HepG2 (cell line): ENCODE results near the gene SKIC2. TPM values are rescaled to one million over a fixed set of nuclear protein-coding genes. Genes with fewer than 3 reads are reported as not detected.

ENCODE experiments used
- ATM ChIP-seq: fragments of 450-650 bp; IDR thresholded peaks from 2 replicates; pipeline ENCODE4 v1.7.1; 2017; ENCODE audit warnings: mild to moderate bottlenecking, borderline replicate concordance
- BORCS8-MEF2B ChIP-seq: sonication (generic); formaldehyde crosslinking; IDR thresholded peaks from 2 replicates; pipeline ENCODE4 v1.8.0; 2022; ENCODE audit warnings: mild to moderate bottlenecking, missing genetic modification reagents
- CC2D1A ChIP-seq: sonication (generic); formaldehyde crosslinking; IDR thresholded peaks from 2 replicates; pipeline ENCODE4 v1.8.1; 2023; ENCODE audit warnings: mild to moderate bottlenecking, missing genetic modification reagents
- HNF1A ChIP-seq, 2 experiments: sonication (generic) in 1 of 2; formaldehyde crosslinking in 1 of 2; IDR thresholded peaks; 2 replicates each; pipeline versions ENCODE4 v1.4.0 to v1.6.1; 2016 to 2020; ENCODE audit warnings: borderline replicate concordance in 1 of 2, low read depth in 1 of 2, mild to moderate bottlenecking in 1 of 2, missing genetic modification reagents in 1 of 2
- HNRNPH1 ChIP-seq: fragments of 200-400 bp; formaldehyde crosslinking; optimal IDR thresholded peaks from 2 replicates; pipeline ENCODE3; 2017; ENCODE audit warnings: mild to moderate bottlenecking, low read depth, low read length
- IRF1 ChIP-seq: sonication (generic); formaldehyde crosslinking; IDR thresholded peaks from 2 replicates; pipeline ENCODE4 v1.4.0; 2020; ENCODE audit warnings: low read depth, mild to moderate bottlenecking, missing genetic modification reagents
- MAZ ChIP-seq, 2 experiments: sonication (generic) in 1 of 2; formaldehyde crosslinking in 1 of 2; IDR thresholded peaks; 2 replicates each; pipeline versions ENCODE4 v1.5.0 to v1.6.1; 2012 to 2020; ENCODE audit warnings: low read depth in 2 of 2, mild to moderate bottlenecking in 2 of 2, borderline replicate concordance in 1 of 2, improper control_type of control experiment in 1 of 2, low read length in 1 of 2, missing genetic modification reagents in 1 of 2, moderate library complexity in 1 of 2
- MTF1 ChIP-seq: sonication (generic); formaldehyde crosslinking; IDR thresholded peaks from 2 replicates; pipeline ENCODE4 v1.5.0; 2020; ENCODE audit warnings: missing genetic modification reagents
- NKX3-1 ChIP-seq: sonication (generic); formaldehyde crosslinking; IDR thresholded peaks from 2 replicates; pipeline ENCODE4 v1.5.0; 2020; ENCODE audit warnings: missing genetic modification reagents
- POGZ ChIP-seq: sonication (generic); formaldehyde crosslinking; IDR thresholded peaks from 2 replicates; pipeline ENCODE4 v1.4.0; 2020; ENCODE audit warnings: mild to moderate bottlenecking, missing genetic modification reagents
- PRPF4 ChIP-seq: fragments of 200-400 bp; formaldehyde crosslinking; IDR thresholded peaks from 2 replicates; pipeline ENCODE4 v1.6.1; 2016; ENCODE audit warnings: low read length, low read depth; ENCODE audit not compliant: poor library complexity, severe bottlenecking
- REPIN1 ChIP-seq: sonication (generic); formaldehyde crosslinking; IDR thresholded peaks from 2 replicates; pipeline ENCODE4 v1.8.0; 2022; ENCODE audit warnings: missing genetic modification reagents, low read depth, mild to moderate bottlenecking, borderline replicate concordance
- SMYD3 ChIP-seq: sonication (generic); formaldehyde crosslinking; IDR thresholded peaks from 2 replicates; pipeline ENCODE4 v1.8.1; 2023; ENCODE audit warnings: mild to moderate bottlenecking, missing genetic modification reagents
- SSRP1 ChIP-seq: IDR thresholded peaks from 2 replicates; pipeline ENCODE4 v1.6.1; 2016; ENCODE audit warnings: control low read depth
- TOE1 ChIP-seq: sonication (generic); formaldehyde crosslinking; IDR thresholded peaks from 2 replicates; pipeline ENCODE4 v1.4.0; 2020; ENCODE audit warnings: mild to moderate bottlenecking, missing genetic modification reagents
- ZFP91 ChIP-seq: sonication (generic); formaldehyde crosslinking; IDR thresholded peaks from 2 replicates; pipeline ENCODE4 v1.9.0; 2022; ENCODE audit warnings: missing genetic modification reagents, mild to moderate bottlenecking, borderline replicate concordance
- ZFY ChIP-seq: sonication (generic); formaldehyde crosslinking; IDR thresholded peaks from 2 replicates; pipeline ENCODE4 v1.4.0; 2020; ENCODE audit warnings: missing genetic modification reagents
- ZNF276 ChIP-seq: sonication (generic); formaldehyde crosslinking; IDR thresholded peaks from 2 replicates; pipeline ENCODE4 v1.4.0; 2020; ENCODE audit warnings: mild to moderate bottlenecking, low read depth, missing genetic modification reagents
- ZNF674 ChIP-seq: sonication (generic); formaldehyde crosslinking; IDR thresholded peaks from 2 replicates; pipeline ENCODE4 v1.5.0; 2020; ENCODE audit warnings: low read depth, mild to moderate bottlenecking, missing genetic modification reagents
- ZNF7 ChIP-seq: IDR thresholded peaks from 2 replicates; pipeline ENCODE4 v1.6.1; 2016; ENCODE audit warnings: missing biosample characterization, missing genetic modification reagents
- ZSCAN31 ChIP-seq: sonication (generic); formaldehyde crosslinking; IDR thresholded peaks from 2 replicates; pipeline ENCODE4 v1.5.0; 2020; ENCODE audit warnings: low read depth, mild to moderate bottlenecking, missing genetic modification reagents
- polyA plus RNA-seq, 8 experiments: library from polyadenylated mRNA; depleted of rRNA in 3 of 8; stranded (reverse) in 7 of 8; unstranded in 1 of 8; fragments of >200 nt; fragmentation: Illumina TruSeq in 4 of 8; extraction: Trizol in 4 of 8; gene quantifications; 2 replicates each; pipeline versions ENCODE4 v1.2.1 to v1.2.3, GENCODE V29; 2011 to 2016; ENCODE audit warnings: low read depth in 4 of 8, missing spikeins in 1 of 8, mixed read lengths in 1 of 8; ENCODE audit not compliant: insufficient read depth in 1 of 8
- total RNA-seq, 5 experiments: library from RNA; depleted of rRNA; stranded (reverse); fragments of >200 nt; fragmentation: Illumina TruSeq; extraction: Trizol; gene quantifications; 2 replicates each; pipeline ENCODE4 v1.2.3, GENCODE V29; 2016; ENCODE audit warnings: low read depth in 1 of 5

SKIC2 gene
- total and polyA plus RNA-seq, 2 of the 13 experiments (the other 11 are each of a cell fraction or from before 2014, with no cell fraction given) = 67.1 to 68.4 TPM

- TF ChIP-seq ZNF276 (CRISPR knock-in tag) (no peak), ZNF7 (no peak), POGZ (CRISPR knock-in tag) (no peak), HNF1A (IDR thresholded peaks at IDR 0.05; ENCODE audit: low read depth) (no peak), HNF1A (CRISPR knock-in tag; IDR thresholded peaks at IDR 0.05; ENCODE audit: borderline replicate concordance) (peak; percentile 32; the same call in 1 of the 2 replicates), ZNF674 (CRISPR knock-in tag) (0 out of 2 replicates have a peak, but pooled peaks have one; percentile 37), ATM (no peak), PRPF4 (peak; percentile 23), MTF1 (CRISPR knock-in tag) (no peak), ZFY (CRISPR knock-in tag) (0 out of 2 replicates have a peak, but pooled peaks have one; percentile 26), ZSCAN31 (CRISPR knock-in tag) (no peak), MAZ (IDR thresholded peaks at IDR 0.05; ENCODE audit: borderline replicate concordance, low read depth, low read length) (no peak), MAZ (CRISPR knock-in tag; IDR thresholded peaks at IDR 0.05; ENCODE audit: low read depth) (0 out of 2 replicates have a peak, but pooled peaks have one; percentile 7), REPIN1 (no peak), IRF1 (CRISPR knock-in tag) (no peak), BORCS8-MEF2B (0 out of 2 replicates have a peak, but pooled peaks have one; percentile 5), TOE1 (CRISPR knock-in tag) (no peak), NKX3-1 (CRISPR knock-in tag) (no peak), HNRNPH1 (no peak), CC2D1A (CRISPR knock-in tag) (no peak), ZFP91 (CRISPR knock-in tag) (peak; percentile 35; the same call in 1 of the 2 replicates), SMYD3 (no peak), SSRP1 (CRISPR knock-in tag) (0 out of 2 replicates have a peak, but pooled peaks have one; percentile 6)
Measured at GRCh38 chr6:31947070-31947675, 11.8 kb upstream of the SKIC2 start (continued).
